Osteocyte (in vitro differentiated cells): ENCODE data around the gene KCNK10. TPM values are rescaled to one million over a fixed set of nuclear protein-coding genes. Genes with fewer than 3 reads are reported as not detected.

Experiments
- DNase-seq: peaks from one replicate; pipeline ENCODE4 v3.0.0; 2021; ENCODE audit warnings: mixed read lengths; ENCODE audit not compliant: unreplicated experiment; ENCODE audit errors: extremely low spot score
- H3K27ac Mint-ChIP-seq: one replicate; pipeline ENCODE4 v1.8.0; 2021; ENCODE audit warnings: mild to moderate bottlenecking, mixed read lengths; ENCODE audit not compliant: unreplicated experiment
- H3K27me3 Mint-ChIP-seq: one replicate; pipeline ENCODE4 v1.8.0; 2021; ENCODE audit warnings: mixed read lengths; ENCODE audit not compliant: unreplicated experiment
- H3K36me3 Mint-ChIP-seq: one replicate; pipeline ENCODE4 v1.8.0; 2021; ENCODE audit warnings: mixed read lengths; ENCODE audit not compliant: unreplicated experiment
- H3K4me1 Mint-ChIP-seq: one replicate; pipeline ENCODE4 v1.8.0; 2021; ENCODE audit warnings: mixed read lengths; ENCODE audit not compliant: unreplicated experiment
- H3K4me3 Mint-ChIP-seq: one replicate; pipeline ENCODE4 v1.8.0; 2021; ENCODE audit warnings: mild to moderate bottlenecking, moderate library complexity, mixed read lengths; ENCODE audit not compliant: unreplicated experiment
- H3K9me3 Mint-ChIP-seq: one replicate; pipeline ENCODE4 v1.8.0; 2021; ENCODE audit warnings: mixed read lengths; ENCODE audit not compliant: unreplicated experiment
- CTCF ChIP-seq: fragments of 200-600 bp; sonication (generic); IDR thresholded peaks from 2 replicates; pipeline ENCODE4 v1.5.0; 2021; ENCODE audit warnings: antibody characterized with exemption, mild to moderate bottlenecking, moderate library complexity
- total RNA-seq: library from RNA; stranded (reverse); gene quantifications from 2 replicates; pipeline ENCODE4 v1.2.1, GENCODE V29; 2021

KCNK10 gene
- total RNA-seq, 1 donor from 2014 or later = not detected

DNA sequence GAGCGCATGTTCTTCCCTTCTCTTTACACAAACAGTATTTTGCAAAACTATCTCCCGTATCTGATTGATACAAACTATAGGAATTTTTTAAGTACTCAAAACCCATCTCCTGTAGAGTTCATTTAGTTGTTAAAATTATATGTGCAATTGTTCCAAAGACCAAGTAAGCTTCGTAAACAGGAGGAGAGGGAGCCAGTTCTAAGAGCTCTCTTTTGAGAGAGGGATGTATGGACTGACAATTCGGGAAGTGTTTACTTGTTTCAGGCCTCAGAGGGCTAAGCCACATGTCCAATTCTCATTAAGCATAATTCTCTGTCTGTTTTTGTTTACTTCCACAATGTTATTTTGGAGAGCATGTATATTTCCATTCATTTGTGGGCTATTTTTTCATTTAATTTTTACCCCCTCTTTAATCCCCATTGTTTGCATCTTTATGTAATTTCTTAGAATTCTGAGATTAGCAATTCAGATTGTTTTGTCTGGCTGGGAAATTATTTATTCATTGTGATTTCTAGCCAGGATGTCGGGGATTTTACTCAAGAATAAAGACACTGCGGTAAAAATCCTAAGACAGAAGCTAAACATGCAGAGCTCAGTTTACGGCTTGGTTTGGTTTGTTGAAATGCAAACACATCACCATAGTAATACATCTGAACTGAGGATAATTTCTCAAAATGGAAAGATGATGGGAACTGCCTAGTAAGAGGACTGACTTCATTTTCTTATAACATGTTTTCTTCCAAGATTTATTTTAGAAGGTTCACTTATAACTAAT, 126.8 kb downstream of the KCNK10 start:
- H3K27me3 Mint-ChIP-seq = peaks cover 5% of the 10 kb centered on the region
- H3K4me1 Mint-ChIP-seq = no peaks in the 10 kb centered on the region
- H3K4me3 Mint-ChIP-seq = no peak overlapping the region
- H3K36me3 Mint-ChIP-seq = no peaks in the 10 kb centered on the region
- no peak overlapping the region for H3K27ac Mint-ChIP-seq
- TF ChIP-seq CTCF = no peak
- no peak for DNase-seq
- H3K9me3 Mint-ChIP-seq = no peaks in the 10 kb centered on the region

DNA sequence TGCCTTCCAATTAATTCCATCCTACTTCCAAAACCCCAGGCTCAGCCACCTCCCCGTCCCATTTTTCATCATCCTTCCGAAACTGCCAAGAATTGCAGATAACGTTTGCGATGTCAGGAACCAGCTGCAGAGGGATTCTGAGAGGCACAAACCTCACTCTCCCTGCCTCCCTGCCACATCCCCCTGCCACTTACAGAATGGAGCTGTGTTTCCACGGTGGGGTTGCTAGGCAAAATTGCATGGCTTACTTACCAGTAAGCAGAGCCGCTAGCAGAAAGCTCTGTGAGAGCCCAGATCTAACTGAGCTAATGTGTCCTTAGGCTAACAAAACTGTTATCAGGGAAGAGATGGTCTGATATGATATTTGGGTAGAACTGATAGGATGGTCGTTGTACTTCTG, 127.4 kb downstream of the KCNK10 start:
- no peak overlapping the region for H3K4me3 Mint-ChIP-seq

GRCh38 chr14:88194531-88194930, 128.5 kb downstream of the KCNK10 start:
- peaks cover 5% of the 10 kb centered on the region for H3K27me3 Mint-ChIP-seq
- DNase-seq = peak; percentile 25
- no peak overlapping the region for H3K27ac Mint-ChIP-seq
- H3K4me1 Mint-ChIP-seq = no peaks in the 10 kb centered on the region
- H3K9me3 Mint-ChIP-seq = no peaks in the 10 kb centered on the region
- no peak for TF ChIP-seq CTCF
- no peaks in the 10 kb centered on the region for H3K36me3 Mint-ChIP-seq
- H3K4me3 Mint-ChIP-seq = no peak overlapping the region

More for the DNA sequence above, 127.4 kb downstream of the KCNK10 start:
- Mint-ChIP-seq H3K27me3 (peaks cover 5% of the 10 kb centered on the region), H3K9me3 (no peaks in the 10 kb centered on the region), H3K4me1 (no peaks in the 10 kb centered on the region), H3K27ac (no peak overlapping the region), H3K36me3 (no peaks in the 10 kb centered on the region)
- peak; percentile 53 for DNase-seq
- TF ChIP-seq CTCF = no peak

GRCh38 chr14:88191605-88192004, 131.5 kb downstream of the KCNK10 start:
- Mint-ChIP-seq H3K36me3 (no peaks in the 10 kb centered on the region), H3K27ac (no peak overlapping the region), H3K27me3 (peaks cover 5% of the 10 kb centered on the region), H3K9me3 (no peaks in the 10 kb centered on the region), H3K4me1 (no peaks in the 10 kb centered on the region), H3K4me3 (no peak overlapping the region)
- no peak for TF ChIP-seq CTCF
- no peak for DNase-seq

GRCh38 chr14:88189417-88190191, 133.5 kb downstream of the KCNK10 start:
- peaks cover 3% of the 10 kb centered on the region for H3K27me3 Mint-ChIP-seq
- DNase-seq = peak; percentile 77
- H3K27ac Mint-ChIP-seq = no peak overlapping the region
- TF ChIP-seq CTCF = peak; percentile 62
- no peaks in the 10 kb centered on the region for H3K36me3 Mint-ChIP-seq
- no peaks in the 10 kb centered on the region for H3K4me1 Mint-ChIP-seq
- H3K4me3 Mint-ChIP-seq = no peak overlapping the region
- no peaks in the 10 kb centered on the region for H3K9me3 Mint-ChIP-seq
